Choroid plexus epithelial cell (primary cell): Measurements from ENCODE around the gene ANKRD60.

Source experiments
- DNase-seq: peaks from one replicate; pipeline ENCODE4 v3.0.0-alpha.2; 2010; ENCODE audit warnings: low read depth
- H3K4me3 ChIP-seq: 2 replicates; pipeline ENCODE4 v1.5.1; 2011; ENCODE audit warnings: low read depth, mild to moderate bottlenecking, control low read depth, low read length, moderate library complexity
- CTCF ChIP-seq: conservative IDR thresholded peaks from 2 replicates; pipeline ENCODE4 v1.5.1; 2011; ENCODE audit warnings: low read depth, mild to moderate bottlenecking, control low read depth, inconsistent platforms, low read length, moderate library complexity

The ANKRD60 gene

GRCh38 chr20:58268421-58268821 is 40.0 kb upstream of the ANKRD60 start:
- no peak overlapping the region for H3K4me3 ChIP-seq
- DNase-seq: no peak
- TF ChIP-seq CTCF: no peak

GRCh38 chr20:58267389-58268215 is 39.1 kb upstream of the ANKRD60 start:
- no peak for DNase-seq
- H3K4me3 ChIP-seq: no peak overlapping the region
- TF ChIP-seq CTCF: no peak

DNA sequence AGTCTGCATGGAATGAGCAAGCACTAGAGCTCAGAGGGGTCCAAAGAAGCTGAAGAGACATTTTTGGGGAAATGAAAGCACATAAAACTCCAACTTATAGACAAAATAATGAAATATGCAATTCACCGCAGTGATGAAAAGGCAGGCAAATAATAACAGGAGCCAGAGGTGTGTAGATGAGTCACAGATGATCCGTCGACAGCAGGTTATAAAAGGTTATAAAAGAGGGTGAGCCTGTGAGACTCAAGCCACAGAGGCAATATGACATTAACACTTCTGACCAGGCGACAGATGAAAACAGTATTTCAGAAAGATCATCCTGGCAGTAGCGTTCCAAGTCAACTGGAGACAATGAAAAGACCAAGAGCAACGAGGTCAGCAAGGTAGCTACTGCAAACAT is 35.8 kb upstream of the ANKRD60 start:
- no peak for DNase-seq
- TF ChIP-seq CTCF: no peak

DNA sequence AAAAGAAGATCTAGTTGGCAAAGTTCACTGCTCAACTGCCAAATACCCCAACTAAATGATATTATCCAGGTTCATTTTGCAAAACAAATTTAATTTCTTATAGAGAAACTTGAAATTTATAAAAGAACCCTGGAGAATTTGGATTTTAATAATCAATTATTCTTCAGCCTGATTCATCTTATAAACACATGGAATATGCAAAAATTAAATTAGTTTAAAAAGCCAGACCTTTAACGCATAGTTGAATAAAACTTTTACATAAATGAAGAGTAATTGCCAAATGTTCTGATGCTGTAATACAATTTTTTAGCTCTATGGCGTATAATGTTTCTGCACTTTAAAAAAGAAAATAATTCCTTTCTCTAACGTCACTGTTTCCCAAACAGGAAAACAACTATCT is 33.2 kb upstream of the ANKRD60 start:
- no peak for TF ChIP-seq CTCF
- DNase-seq: no peak

More for the DNA sequence above, 35.8 kb upstream of the ANKRD60 start:
- no peak overlapping the region for H3K4me3 ChIP-seq

GRCh38 chr20:58260006-58260405 is 31.6 kb upstream of the ANKRD60 start:
- DNase-seq: no peak
- H3K4me3 ChIP-seq: no peak overlapping the region
- TF ChIP-seq CTCF: no peak

More for the DNA sequence above, 33.2 kb upstream of the ANKRD60 start:
- H3K4me3 ChIP-seq: no peak overlapping the region

GRCh38 chr20:58256842-58257241 is 28.4 kb upstream of the ANKRD60 start:
- H3K4me3 ChIP-seq: no peak overlapping the region
- TF ChIP-seq CTCF: no peak
- no peak for DNase-seq

- H3K4me3 ChIP-seq: no peak overlapping the region
- TF ChIP-seq CTCF: no peak
- DNase-seq: no peak
Measured at GRCh38 chr20:58256307-58256706, 27.9 kb upstream of the ANKRD60 start.
